ENCODE data around the gene HS3ST5.
"Not testable (repeated sequence)": the region's sequence is repeated elsewhere in the genome, so short reads cannot be mapped to it uniquely, and the experiment has no call there.

Gene HS3ST5

DNA sequence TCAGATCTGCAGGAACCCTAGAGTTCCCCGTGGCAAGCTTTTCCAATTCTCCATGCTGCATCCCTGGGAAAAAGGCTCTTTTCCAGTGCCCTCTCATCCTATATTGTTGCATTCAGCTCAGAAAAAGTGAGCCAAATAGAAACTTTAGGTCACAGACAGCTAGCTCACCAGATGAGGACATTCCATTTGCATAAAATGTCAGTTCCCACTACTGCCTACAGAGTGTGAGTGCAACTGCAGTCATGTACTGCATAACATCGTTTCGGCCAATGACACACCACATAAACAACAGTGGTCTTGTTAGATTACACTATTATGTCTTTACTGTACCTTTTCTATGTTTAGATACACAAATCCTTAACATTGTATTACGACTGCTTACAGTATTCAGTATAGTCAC, 8.6 kb downstream of the HS3ST5 start:
- no peak for DNase-seq (ENCODE audit: low spot score)

DNA sequence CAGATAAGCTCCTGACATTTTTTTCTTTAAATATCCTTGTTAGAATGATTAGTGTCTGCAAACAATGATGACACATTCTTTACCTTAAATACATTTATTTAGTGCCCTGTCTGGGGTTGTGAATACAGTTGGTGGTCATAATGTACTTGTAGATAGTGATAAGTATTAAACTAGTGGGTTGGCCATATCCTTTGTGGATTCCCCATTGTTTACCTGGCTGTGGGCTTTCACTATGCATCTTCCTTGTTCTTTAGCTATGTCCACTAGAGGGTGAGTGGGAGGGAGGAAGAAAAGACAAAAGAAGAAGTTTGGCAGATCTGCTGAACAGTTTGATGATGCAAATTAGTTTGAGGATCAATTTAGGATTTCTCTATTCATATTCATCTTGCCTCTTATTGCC, 15.7 kb downstream of the HS3ST5 start:
- DNase-seq (ENCODE audit: low spot score) = no peak

- DNase-seq (ENCODE audit: low spot score) = no peak
Observed at GRCh38 chr6:114323784-114324183, 19.0 kb downstream of the HS3ST5 start.

DNA sequence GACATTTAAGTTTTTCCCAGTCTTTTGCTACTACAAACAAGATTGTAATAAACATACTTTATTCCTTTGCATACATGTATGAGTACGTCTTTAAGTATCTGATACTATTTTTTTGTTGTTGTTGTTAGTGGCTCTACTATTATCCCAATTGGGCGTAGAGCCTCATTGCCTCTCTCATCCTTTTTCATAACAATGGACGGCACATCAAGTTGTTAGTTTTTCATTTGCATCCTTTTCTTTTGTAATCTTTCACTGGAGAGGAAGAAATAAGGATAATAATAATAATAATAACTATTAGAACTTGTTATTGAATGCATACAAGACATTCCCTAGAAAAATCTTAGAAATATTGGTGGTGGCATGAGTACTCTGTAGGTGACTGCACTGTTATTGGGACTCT, 23.1 kb downstream of the HS3ST5 start:
- DNase-seq (ENCODE audit: low spot score) = no peak

- no peak for DNase-seq (ENCODE audit: low spot score)
Observed at GRCh38 chr6:114315831-114316595, 26.8 kb downstream of the HS3ST5 start.

DNA sequence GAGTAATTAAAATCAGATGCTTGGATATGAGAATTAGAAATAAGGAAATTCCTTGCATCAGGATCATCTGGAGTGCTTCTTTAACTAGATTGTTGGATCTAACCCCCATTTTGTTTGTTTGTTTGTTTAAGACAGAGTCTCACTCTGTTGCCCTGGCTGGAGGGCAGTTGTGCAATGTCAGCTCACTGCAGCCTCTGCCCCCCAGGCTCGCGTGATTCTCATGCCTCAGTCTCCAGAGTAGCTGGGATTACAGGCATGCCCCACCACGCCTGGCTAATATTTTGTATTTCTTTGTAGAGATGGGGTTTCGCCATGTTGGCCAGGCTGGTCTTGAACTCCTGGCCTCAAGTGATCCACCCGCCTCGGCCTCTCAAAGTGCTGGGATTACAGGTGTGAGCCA, 29.0 kb downstream of the HS3ST5 start:
- not testable (repeated sequence) for DNase-seq (ENCODE audit: low spot score)

GRCh38 chr6:114312931-114313330, 29.9 kb downstream of the HS3ST5 start:
- no peak for DNase-seq (ENCODE audit: low spot score)

DNA sequence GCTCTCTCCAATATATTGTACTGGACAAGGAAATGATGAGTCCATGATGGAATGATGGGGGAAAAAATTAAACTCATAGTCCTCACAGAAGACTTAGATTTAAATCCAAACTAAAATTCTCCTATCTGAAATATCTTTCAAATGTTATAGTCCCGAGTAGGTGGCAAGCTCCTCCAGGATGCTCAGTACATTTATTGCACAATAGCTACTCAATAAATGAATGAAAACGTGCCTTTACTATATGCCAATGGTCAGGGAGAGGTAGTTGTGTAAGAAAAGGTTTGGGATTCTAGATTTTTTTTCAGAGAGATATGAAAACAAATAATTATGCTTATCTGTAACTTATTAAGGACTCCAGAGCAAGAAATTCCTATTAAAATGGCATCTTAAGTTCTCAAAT, 32.8 kb downstream of the HS3ST5 start:
- no peak for DNase-seq (ENCODE audit: low spot score)

- DNase-seq (ENCODE audit: low spot score) = no peak
Observed at GRCh38 chr6:114304304-114304887, 38.4 kb downstream of the HS3ST5 start.

- DNase-seq (ENCODE audit: low spot score) = no peak
Observed at GRCh38 chr6:114301596-114302219, 41.1 kb downstream of the HS3ST5 start.

GRCh38 chr6:114297135-114297534, 45.7 kb downstream of the HS3ST5 start:
- DNase-seq (ENCODE audit: low spot score) = no peak

GRCh38 chr6:114292431-114292830, 50.4 kb downstream of the HS3ST5 start:
- no peak for DNase-seq (ENCODE audit: low spot score)

DNA sequence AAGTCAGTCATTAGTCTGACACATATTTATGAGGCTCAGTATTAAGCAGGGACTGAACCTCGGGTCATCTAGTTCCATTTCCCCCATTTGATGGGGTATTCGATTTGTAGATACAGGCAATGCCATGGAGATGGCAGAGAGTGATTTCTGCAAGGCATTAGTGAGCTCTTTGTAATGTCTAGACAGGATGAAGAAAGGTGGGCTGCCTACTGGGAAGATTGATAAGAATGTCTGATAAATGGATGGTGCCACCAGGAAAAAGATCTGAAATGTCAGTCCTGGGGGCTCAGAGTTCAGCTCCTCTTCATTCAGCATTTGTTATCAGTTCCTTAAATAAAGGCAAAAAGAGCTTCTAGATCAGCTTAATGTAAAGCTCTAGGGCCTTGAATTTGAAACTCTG, 51.4 kb downstream of the HS3ST5 start:
- no peak for DNase-seq (ENCODE audit: low spot score)

GRCh38 chr6:114290864-114291263, 52.0 kb downstream of the HS3ST5 start:
- no peak for DNase-seq (ENCODE audit: low spot score)

DNA sequence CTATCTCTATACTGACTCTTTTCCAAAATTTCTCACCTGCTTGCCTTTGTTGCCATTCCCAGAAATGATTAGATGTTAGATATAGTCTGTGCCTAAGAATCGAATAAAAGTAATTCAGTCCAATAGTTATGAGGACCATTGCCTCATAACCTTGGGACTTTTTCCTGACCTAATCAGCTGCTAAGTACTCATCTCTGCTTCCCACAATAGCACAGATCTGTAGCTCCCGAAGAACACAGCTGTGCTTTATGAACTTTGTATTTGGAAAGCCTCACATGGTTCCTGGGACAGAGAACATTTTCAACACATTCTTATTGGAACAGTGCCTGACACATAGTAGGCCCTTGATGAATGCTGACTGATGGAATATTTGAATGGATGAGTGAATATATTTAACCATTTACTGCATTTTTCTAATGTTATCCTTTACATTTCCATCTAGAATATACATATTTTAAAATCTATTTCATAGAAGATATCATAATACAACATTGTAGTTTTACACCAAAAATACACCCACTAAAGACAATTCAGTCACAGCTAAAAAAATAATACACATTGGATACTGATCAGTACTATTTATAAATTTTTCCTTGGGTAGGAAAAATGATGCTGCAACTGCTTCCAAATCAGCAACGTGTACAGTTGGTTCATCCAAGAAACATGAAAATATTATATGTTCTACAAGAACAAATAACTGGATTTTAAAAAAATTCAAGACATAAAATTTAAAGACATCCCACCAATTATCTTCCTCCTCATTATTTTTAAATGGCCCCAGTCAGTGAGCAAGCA, 53.9 kb downstream of the HS3ST5 start:
- peak; percentile 17 for DNase-seq (ENCODE audit: low spot score)

GRCh38 chr6:114287461-114287860, 55.4 kb downstream of the HS3ST5 start:
- peak; percentile 31 for DNase-seq (ENCODE audit: low spot score)

DNA sequence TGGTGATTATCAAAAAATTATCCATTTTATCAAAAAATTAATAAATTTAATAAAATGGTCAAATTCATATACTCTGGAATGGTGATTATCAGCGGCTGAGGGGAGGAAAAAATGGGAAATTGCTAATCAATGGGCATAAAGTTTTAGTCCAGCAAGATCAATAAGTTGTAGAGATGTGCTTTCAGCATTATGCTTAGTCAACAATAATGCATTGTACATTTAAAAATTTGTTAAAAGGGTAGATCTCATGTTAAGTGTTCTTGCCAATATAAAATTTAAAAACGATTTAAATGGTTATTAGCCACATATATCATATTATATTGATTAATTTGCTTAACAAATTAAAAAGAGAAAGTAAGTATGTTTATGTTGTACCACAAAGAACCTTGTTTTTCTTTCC, 56.6 kb downstream of the HS3ST5 start:
- DNase-seq (ENCODE audit: low spot score) = no peak

DNA sequence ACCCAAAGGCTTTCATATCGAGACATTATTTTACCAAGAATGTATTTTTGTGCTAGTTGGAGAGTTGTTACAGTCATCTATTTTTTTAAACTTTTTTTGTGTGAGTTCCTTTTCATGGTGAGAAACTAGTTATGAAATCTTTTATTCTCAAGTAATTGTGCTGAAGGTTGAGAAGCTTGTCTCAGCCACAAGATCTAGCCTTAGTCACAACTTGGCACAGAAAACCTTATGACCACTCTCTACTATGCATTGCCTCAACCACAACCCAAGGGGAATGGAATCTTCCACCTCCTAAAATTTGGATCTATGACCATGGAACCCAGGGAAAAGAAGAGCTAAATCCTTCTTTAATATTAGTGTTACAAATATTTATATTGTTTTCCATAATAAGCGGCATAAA, 58.5 kb downstream of the HS3ST5 start:
- no peak for DNase-seq (ENCODE audit: low spot score)

GRCh38 chr6:114282292-114282691, 60.5 kb downstream of the HS3ST5 start:
- no peak for DNase-seq (ENCODE audit: low spot score)

GRCh38 chr6:114281496-114281895, 61.3 kb downstream of the HS3ST5 start:
- no peak for DNase-seq (ENCODE audit: low spot score)

- DNase-seq (ENCODE audit: low spot score) = no peak
Observed at GRCh38 chr6:114280239-114280982, 62.4 kb downstream of the HS3ST5 start.

GRCh38 chr6:114277220-114277619, 65.6 kb downstream of the HS3ST5 start:
- no peak for DNase-seq (ENCODE audit: low spot score)
